Measurements from ENCODE around the gene SMIM22. TPM values are rescaled to one million over a fixed set of nuclear protein-coding genes. Genes with fewer than 3 reads are reported as not detected.

Gene SMIM22
- total RNA-seq, 2 donors from 2014 or later, result not detected

- Mint-ChIP-seq H3K27ac (no peak overlapping the region), H3K4me1 (no peaks in the 10 kb centered on the region), H3K36me3 (ENCODE audit: low read depth) (peaks cover 60% of the 10 kb centered on the region), H3K4me3 (no peak overlapping the region), H3K27me3 (ENCODE audit: insufficient read depth) (no peaks in the 10 kb centered on the region), H3K9me3 (no peaks in the 10 kb centered on the region)
- Histone ChIP-seq H3K27ac (ENCODE audit: low read depth, low read length) (no peak overlapping the region), H3K4me1 (ENCODE audit: control insufficient read depth, insufficient read depth, low read length) (no peaks in the 10 kb centered on the region), H3K4me3 (ENCODE audit: low read length) (no peak overlapping the region), H3K27me3 (ENCODE audit: control insufficient read depth, insufficient read depth, low read length, poor library complexity, severe bottlenecking) (no peaks in the 10 kb centered on the region), H3K9me3 (ENCODE audit: control insufficient read depth, low read length) (no peaks in the 10 kb centered on the region), H3K36me3 (ENCODE audit: control insufficient read depth, insufficient read depth, low read length) (peaks cover 85% of the 10 kb centered on the region), H3K9ac (ENCODE audit: extremely low read depth, low read length, poor library complexity, severe bottlenecking) (no peak overlapping the region)
- WGBS, 2 experiments (ENCODE audit: insufficient coverage in 1 of 2, insufficient read length in 1 of 2), result 88 to 100% methylated on average over 1 of the region's 1 CpG
- TF ChIP-seq CTCF (conservative IDR thresholded peaks at IDR 0.05), result no peak
- no peak for DNase-seq
These were observed 38.4 kb downstream of the SMIM22 start for GRCh38 chr16:4833584-4833983.

- H3K27ac ChIP-seq (ENCODE audit: low read depth, low read length), result no peak overlapping the region
- WGBS, 2 experiments (ENCODE audit: insufficient coverage in 1 of 2, insufficient read length in 1 of 2), result 96 to 100% methylated on average over 2 of the region's 2 CpGs
- DNase-seq, result no peak
- no peaks in the 10 kb centered on the region for H3K9me3 ChIP-seq (ENCODE audit: control insufficient read depth, low read length)
- no peak overlapping the region for H3K9ac ChIP-seq (ENCODE audit: extremely low read depth, low read length, poor library complexity, severe bottlenecking)
- peaks cover 65% of the 10 kb centered on the region for H3K36me3 Mint-ChIP-seq (ENCODE audit: low read depth)
- no peak for TF ChIP-seq CTCF (conservative IDR thresholded peaks at IDR 0.05)
- no peaks in the 10 kb centered on the region for H3K27me3 Mint-ChIP-seq (ENCODE audit: insufficient read depth)
- H3K9me3 Mint-ChIP-seq, result no peaks in the 10 kb centered on the region
- no peaks in the 10 kb centered on the region for H3K4me1 Mint-ChIP-seq
- no peaks in the 10 kb centered on the region for H3K4me1 ChIP-seq (ENCODE audit: control insufficient read depth, insufficient read depth, low read length)
- peaks cover 83% of the 10 kb centered on the region for H3K36me3 ChIP-seq (ENCODE audit: control insufficient read depth, insufficient read depth, low read length)
- H3K4me3 ChIP-seq (ENCODE audit: low read length), result no peak overlapping the region
- H3K27ac Mint-ChIP-seq, result no peak overlapping the region
- H3K4me3 Mint-ChIP-seq, result no peak overlapping the region
- no peaks in the 10 kb centered on the region for H3K27me3 ChIP-seq (ENCODE audit: control insufficient read depth, insufficient read depth, low read length, poor library complexity, severe bottlenecking)
These were observed 41.6 kb downstream of the SMIM22 start for GRCh38 chr16:4836727-4837126.

GRCh38 chr16:4837733-4838501 lies 42.7 kb downstream of the SMIM22 start:
- no peak for TF ChIP-seq CTCF (conservative IDR thresholded peaks at IDR 0.05)
- Mint-ChIP-seq H3K4me1 (no peaks in the 10 kb centered on the region), H3K9me3 (no peaks in the 10 kb centered on the region), H3K36me3 (ENCODE audit: low read depth) (peaks cover 63% of the 10 kb centered on the region), H3K4me3 (no peak overlapping the region), H3K27me3 (ENCODE audit: insufficient read depth) (no peaks in the 10 kb centered on the region), H3K27ac (no peak overlapping the region)
- Histone ChIP-seq H3K36me3 (ENCODE audit: control insufficient read depth, insufficient read depth, low read length) (peaks cover 83% of the 10 kb centered on the region), H3K4me3 (ENCODE audit: low read length) (no peak overlapping the region), H3K27me3 (ENCODE audit: control insufficient read depth, insufficient read depth, low read length, poor library complexity, severe bottlenecking) (no peaks in the 10 kb centered on the region), H3K4me1 (ENCODE audit: control insufficient read depth, insufficient read depth, low read length) (no peaks in the 10 kb centered on the region), H3K9ac (ENCODE audit: extremely low read depth, low read length, poor library complexity, severe bottlenecking) (no peak overlapping the region), H3K27ac (ENCODE audit: low read depth, low read length) (no peak overlapping the region), H3K9me3 (ENCODE audit: control insufficient read depth, low read length) (no peaks in the 10 kb centered on the region)
- WGBS, 2 experiments (ENCODE audit: insufficient coverage in 1 of 2, insufficient read length in 1 of 2), result 90 to 93% methylated on average over 2 to 11 of the region's 13 CpGs
- no peak for DNase-seq

Measured in endodermal cell (in vitro differentiated cells).